Mucosa of rectum (tissue), 2 donors: Measurements from ENCODE around the gene CALU.
A peak's percentile ranks its signal among the peaks of the same experiment; 100 is the strongest.

ENCODE experiments used
- H3K27ac ChIP-seq, 2 donors: one replicate each; pipeline ENCODE4 v1.7.0; 2013; ENCODE audit warnings: inconsistent platforms in 2 of 2, low read depth in 2 of 2, low read length in 2 of 2
- H3K27me3 ChIP-seq, 2 donors: one replicate each; pipeline ENCODE4 v1.7.0; 2013; ENCODE audit warnings: low read length in 2 of 2; ENCODE audit not compliant: control insufficient read depth in 2 of 2, insufficient read depth in 2 of 2
- H3K36me3 ChIP-seq, 2 donors: one replicate each; pipeline ENCODE4 v1.7.0; 2013; ENCODE audit warnings: low read length in 2 of 2; ENCODE audit not compliant: control insufficient read depth in 2 of 2, insufficient read depth in 2 of 2
- H3K4me1 ChIP-seq, 2 donors: one replicate each; pipeline ENCODE4 v1.7.0; 2013; ENCODE audit warnings: low read length in 2 of 2, mild to moderate bottlenecking in 1 of 2; ENCODE audit not compliant: control insufficient read depth in 2 of 2, insufficient read depth in 2 of 2
- H3K4me3 ChIP-seq, 2 donors: one replicate each; pipeline ENCODE4 v1.7.0; 2013; ENCODE audit warnings: low read length in 2 of 2
- H3K9ac ChIP-seq, 2 donors: one replicate each; pipeline ENCODE4 v1.7.0; 2013; ENCODE audit warnings: low read length in 2 of 2, low read depth in 1 of 2, mild to moderate bottlenecking in 1 of 2
- H3K9me3 ChIP-seq, 2 donors: one replicate each; pipeline ENCODE4 v1.7.0; 2013; ENCODE audit warnings: low read length in 2 of 2; ENCODE audit not compliant: control insufficient read depth in 2 of 2
- donor health status: healthy.
- donor health status: Normal muscosa, but diverticular disease.

Gene CALU

DNA sequence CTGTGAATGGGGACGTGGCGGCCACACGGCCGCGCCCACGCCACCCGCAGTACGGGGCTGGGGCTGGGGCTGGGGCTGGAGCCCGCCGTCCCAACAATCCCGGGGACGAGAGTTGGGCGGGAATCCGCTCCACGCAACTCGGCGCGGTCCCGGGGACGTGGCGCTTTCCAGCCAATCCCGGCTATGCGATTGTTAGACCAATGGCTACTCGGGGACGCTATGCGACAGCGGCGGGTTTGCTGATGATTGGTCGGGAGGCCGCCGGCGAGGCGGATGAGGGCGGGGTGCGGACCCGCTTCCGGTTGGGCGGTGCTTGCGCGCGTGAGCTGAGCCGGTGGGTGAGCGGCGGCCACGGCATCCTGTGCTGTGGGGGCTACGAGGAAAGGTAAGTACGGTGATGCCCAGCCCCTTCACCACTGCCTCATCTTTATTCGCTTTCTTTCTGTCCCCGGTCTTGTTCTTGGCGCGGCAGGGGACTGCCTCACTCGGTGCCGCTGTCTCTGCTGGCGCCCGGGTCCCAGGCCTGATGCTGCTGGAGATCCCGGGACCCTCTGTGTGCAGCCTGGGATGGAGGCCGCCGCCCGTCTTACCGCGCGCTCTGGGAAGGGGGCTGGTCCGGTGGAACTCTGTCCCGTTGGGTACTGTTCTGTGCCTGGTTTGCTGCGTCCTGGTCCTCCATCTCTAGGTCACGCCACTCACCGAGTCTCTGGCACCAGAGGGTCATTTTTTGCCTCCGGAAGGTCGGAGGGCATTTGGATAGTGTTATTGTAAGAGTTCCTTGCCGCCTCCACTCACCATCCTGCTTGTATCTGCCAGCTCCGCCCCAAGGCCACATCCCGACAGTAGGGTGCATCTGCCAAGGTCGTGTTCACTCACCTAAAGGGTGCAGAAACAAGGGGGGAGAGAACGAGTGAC lies at the start of gene CALU:
CALU (plus strand) TSS at position 312 of the 915 bp plus-strand sequence. CDS start 9,225 bp downstream, outside the sequence.
- Histone ChIP-seq H3K27me3 (peaks cover 0 to 4% of the 10 kb centered on the region in 2 donors), H3K4me3 (peak within 1 kb of the TSS; percentile 98 to 99), H3K4me1 (peaks cover 16 to 19% of the 10 kb centered on the region in 2 donors), H3K9me3 (no peaks in the 10 kb centered on the region), H3K9ac (peak within 1 kb of the TSS; percentile 90 to 99), H3K27ac (peak within 1 kb of the TSS; percentile 88 to 91), H3K36me3 (no peaks in the 10 kb centered on the region)

DNA sequence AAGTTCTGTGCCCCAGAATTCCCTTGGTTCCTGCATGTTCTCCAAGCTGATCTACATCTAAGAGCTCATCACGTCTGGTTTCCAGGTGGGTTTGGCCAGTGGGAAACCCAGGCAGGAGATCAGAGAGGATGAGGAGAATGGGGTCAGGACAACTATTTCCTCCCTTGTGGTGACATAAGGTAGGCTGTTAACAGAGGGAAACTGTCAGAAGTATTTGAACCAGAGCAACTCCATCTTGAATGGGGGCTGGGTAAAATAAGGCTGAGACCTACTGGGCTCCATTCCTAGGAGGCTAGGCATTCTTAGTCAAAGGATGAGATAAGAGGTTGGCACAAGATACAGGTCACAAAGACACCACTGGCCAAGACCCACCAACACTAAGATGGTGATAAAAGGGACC lies 47.9 kb upstream of the CALU start:
- H3K9me3 ChIP-seq, result no peaks in the 10 kb centered on the region
- no peak overlapping the region for H3K4me3 ChIP-seq
- H3K36me3 ChIP-seq, result no peaks in the 10 kb centered on the region
- H3K27me3 ChIP-seq, result no peaks in the 10 kb centered on the region
- no peak overlapping the region for H3K27ac ChIP-seq
- no peaks in the 10 kb centered on the region for H3K4me1 ChIP-seq
- no peak overlapping the region for H3K9ac ChIP-seq

DNA sequence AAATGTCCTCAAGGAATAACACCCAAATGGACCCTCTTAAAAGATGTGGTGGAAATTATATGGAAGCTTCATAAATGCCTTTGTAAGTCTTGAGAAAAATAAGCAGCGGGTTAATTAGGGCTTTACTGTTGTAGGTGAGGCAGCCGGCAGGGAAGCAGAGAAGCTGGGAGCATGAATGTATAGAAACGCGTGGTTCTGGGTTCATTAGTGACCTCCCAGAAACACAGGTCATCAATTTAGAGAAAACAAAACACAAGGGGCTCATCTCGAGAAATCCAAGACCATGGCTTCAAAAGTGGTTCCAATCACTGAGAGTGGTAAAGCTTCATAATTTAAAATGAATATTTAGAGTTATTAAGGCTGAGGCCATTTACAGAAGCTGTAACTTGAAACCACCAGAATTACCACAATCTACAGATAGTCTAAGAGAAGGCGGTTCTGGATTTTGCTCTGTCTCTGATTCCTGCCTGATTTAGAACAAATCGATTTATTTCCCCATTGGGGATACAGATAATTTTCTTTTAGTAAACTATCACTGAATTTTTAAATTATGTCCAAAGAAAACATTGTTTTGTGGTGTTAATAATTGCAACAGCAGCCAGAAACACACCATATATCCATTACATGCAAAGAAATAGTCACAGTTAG lies 46.4 kb upstream of the CALU start:
- H3K9ac ChIP-seq, result no peak overlapping the region
- peaks cover 12 to 13% of the 10 kb centered on the region in 2 donors for H3K27me3 ChIP-seq
- H3K9me3 ChIP-seq, result no peaks in the 10 kb centered on the region
- no peaks in the 10 kb centered on the region for H3K36me3 ChIP-seq
- H3K27ac ChIP-seq, result no peak overlapping the region
- H3K4me3 ChIP-seq, result no peak overlapping the region
- H3K4me1 ChIP-seq, result no peaks in the 10 kb centered on the region

DNA sequence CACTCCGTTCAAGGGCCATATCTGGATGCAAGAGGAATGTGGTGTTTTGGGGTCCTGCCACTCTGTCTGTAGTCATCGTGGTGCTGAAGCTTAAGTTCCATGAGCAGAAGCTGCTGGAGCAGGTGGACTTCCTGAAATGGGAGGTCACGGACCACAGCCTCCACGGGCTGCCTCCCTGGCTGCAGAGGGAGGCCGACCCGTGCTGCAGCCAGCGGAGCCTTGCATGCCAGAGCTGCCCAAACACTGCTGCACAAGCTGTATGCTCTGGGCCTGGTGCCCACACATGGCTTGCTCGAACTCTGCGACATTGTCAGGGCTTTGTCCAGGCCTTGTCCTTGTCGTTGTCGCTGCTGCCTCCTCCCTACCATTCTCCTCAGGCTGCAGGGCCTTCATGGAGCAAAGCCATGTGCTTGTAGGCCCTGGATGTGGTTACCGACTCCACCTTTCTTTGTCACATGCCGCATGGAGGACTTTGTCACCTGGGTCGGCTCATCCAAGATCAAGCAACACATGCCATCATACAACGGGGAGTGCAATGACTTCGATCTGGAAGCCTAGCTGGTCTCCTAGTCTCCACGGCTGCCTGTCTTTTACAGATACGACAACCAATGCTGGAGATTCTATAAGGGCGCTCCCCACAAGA lies 45.7 kb upstream of the CALU start:
- Histone ChIP-seq H3K9ac (no peak overlapping the region), H3K9me3 (no peaks in the 10 kb centered on the region), H3K27me3 (peaks cover 18 to 20% of the 10 kb centered on the region in 2 donors), H3K4me3 (no peak overlapping the region), H3K27ac (no peak overlapping the region), H3K4me1 (no peaks in the 10 kb centered on the region), H3K36me3 (no peaks in the 10 kb centered on the region)

DNA sequence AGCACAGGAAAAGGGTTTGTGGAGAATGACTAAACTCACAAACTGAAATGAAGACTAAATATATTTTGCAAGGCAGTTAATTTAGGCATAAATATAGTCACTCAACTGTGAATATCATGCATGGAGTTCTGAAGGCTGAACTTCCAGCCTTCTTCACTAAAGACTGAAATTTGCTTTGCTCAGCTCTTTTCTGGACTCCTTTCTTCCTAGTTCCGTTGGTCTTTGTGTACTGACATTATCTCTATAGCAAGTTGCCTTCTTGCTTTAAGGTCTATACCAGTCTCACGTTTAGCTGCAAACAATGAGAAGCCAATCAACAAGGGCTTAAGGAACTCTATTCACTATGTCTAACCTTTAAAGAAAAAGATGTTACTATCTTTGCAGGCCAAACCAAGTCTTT lies 44.4 kb upstream of the CALU start:
- H3K4me3 ChIP-seq, result no peak overlapping the region
- H3K9ac ChIP-seq, result no peak overlapping the region
- H3K27me3 ChIP-seq, result peaks cover 27 to 29% of the 10 kb centered on the region in 2 donors
- no peaks in the 10 kb centered on the region for H3K9me3 ChIP-seq
- H3K4me1 ChIP-seq, result no peaks in the 10 kb centered on the region
- no peaks in the 10 kb centered on the region for H3K36me3 ChIP-seq
- no peak overlapping the region for H3K27ac ChIP-seq

DNA sequence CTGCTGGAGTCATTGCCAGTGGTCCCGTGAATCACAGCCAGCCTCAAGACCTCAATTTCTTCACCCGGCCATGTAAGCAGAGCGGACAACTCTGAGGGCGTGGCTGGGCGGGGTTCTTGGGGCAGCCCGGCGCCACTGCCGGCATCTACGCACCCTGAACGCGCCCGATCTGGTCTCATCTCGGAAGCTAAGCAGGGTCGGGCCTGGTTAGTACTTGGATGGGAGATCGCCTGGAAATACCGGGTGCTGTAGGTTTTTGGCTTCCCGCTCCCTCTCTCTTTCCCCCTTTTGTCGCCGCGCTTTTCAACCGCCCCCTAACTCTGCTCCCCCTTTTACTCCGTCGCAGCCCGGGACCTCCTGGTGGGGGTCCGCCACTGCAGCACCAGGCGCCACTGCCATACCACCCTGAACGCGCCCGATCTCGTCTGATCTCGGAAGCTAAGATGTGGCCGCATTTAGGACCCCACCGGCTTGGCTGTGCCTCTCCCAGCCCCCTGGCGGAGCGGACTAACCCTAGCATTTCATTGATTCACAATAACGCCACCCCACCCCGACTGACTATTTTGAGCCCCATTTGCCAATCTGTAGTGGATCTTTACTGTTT lies 41.8 kb upstream of the CALU start:
- Histone ChIP-seq H3K4me1 (no peaks in the 10 kb centered on the region), H3K9me3 (no peaks in the 10 kb centered on the region), H3K9ac (peak overlapping the region in 1 of 2 donors; percentile 8), H3K27ac (no peak overlapping the region), H3K27me3 (peaks cover 30 to 40% of the 10 kb centered on the region in 2 donors), H3K36me3 (no peaks in the 10 kb centered on the region), H3K4me3 (peak overlapping the region in 1 of 2 donors; percentile 49)

DNA sequence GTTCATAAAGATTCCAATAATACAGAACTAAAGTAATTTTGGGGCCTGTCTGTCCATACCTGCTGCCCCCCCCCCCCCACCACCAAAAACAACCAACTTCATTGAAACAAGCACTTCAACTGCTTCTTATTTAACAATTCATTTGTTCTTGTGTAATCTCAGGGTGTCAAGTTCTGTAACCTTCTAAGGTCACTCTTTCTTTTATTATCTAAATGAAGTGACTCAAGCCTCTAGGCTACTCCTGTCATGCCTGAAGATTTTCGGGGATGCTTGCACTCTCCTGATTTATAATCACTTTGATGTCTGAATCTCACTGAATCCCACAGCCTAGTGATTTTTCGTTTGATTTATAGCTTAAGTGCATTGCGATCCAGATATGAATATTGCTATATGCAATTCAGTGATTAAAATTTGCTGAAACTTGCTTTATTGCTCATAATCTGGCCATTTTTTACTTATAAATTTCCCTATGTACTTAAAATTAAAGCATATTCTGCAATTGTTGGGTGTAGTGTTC lies 39.9 kb upstream of the CALU start:
- Histone ChIP-seq H3K9ac (no peak overlapping the region), H3K27me3 (peaks cover 30 to 40% of the 10 kb centered on the region in 2 donors), H3K36me3 (no peaks in the 10 kb centered on the region), H3K4me3 (no peak overlapping the region), H3K27ac (no peak overlapping the region), H3K4me1 (no peaks in the 10 kb centered on the region), H3K9me3 (no peaks in the 10 kb centered on the region)

DNA sequence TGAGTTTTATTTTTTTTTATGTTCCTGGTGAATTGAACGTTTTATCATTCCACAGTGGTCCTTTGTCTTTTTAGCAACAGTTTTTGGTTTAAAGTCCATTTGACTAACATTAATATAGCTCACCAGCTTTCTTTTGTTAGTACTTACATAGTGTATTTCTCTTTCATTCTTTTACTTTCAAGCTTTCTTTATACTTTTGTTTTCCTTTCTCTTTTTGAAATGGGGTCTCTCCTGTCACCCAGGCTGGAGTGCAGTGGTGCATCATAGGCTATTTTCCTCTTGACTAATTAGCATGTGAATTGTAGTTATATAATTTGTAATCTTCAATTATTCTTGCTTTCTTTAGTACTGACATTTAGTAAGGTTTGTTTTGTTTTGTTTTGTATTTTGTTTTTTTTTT lies 39.3 kb upstream of the CALU start:
- no peak overlapping the region for H3K4me3 ChIP-seq
- no peak overlapping the region for H3K27ac ChIP-seq
- no peaks in the 10 kb centered on the region for H3K36me3 ChIP-seq
- H3K9me3 ChIP-seq, result no peaks in the 10 kb centered on the region
- no peaks in the 10 kb centered on the region for H3K4me1 ChIP-seq
- H3K9ac ChIP-seq, result no peak overlapping the region
- peaks cover 30 to 40% of the 10 kb centered on the region in 2 donors for H3K27me3 ChIP-seq

DNA sequence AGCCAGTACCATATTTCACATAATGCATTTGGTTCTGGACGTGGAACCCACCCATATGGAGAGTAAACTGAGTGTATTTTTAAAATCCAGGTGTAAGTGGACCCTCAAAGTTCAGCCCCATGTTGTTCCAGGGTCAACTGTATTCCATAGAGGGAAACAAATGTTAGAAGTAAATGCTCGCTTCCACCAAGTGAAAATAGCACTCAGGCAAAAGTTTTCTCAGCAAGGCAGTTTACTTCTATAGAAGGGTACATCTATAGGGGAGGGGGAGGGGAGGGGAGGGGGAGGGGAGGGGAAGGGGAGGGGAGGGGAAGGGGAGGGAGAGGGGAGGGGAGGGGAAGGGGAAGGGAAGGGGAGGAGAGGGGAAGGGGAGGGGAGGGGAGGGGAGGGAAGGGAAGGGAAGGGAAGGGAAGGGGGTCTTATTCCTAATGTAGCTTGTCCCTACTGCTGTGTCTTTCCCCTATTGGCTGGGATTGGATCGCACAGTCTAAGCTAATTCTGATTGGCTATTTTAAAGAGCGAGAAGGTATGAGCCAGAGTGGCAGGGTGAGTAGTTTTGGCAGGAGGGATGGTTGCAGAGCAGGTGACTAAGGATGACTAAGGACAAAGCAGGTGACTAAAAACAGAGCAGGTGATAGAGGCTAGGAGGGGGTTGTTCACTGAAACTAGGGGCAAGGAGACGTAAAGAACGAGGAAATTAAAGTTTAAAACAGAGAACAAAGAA lies 37.9 kb upstream of the CALU start:
- no peak overlapping the region for H3K9ac ChIP-seq
- no peaks in the 10 kb centered on the region for H3K4me1 ChIP-seq
- H3K36me3 ChIP-seq, result no peaks in the 10 kb centered on the region
- H3K27ac ChIP-seq, result no peak overlapping the region
- H3K27me3 ChIP-seq, result peaks cover 30 to 40% of the 10 kb centered on the region in 2 donors
- no peak overlapping the region for H3K4me3 ChIP-seq
- H3K9me3 ChIP-seq, result no peaks in the 10 kb centered on the region
